GM13976 (cell line): Measurements from ENCODE around the gene TMUB1.
"Not testable (repeated sequence)": the region's sequence is repeated elsewhere in the genome, so short reads cannot be mapped to it uniquely, and the experiment has no call there.

Experiments
- DNase-seq: peaks from one replicate; pipeline ENCODE4 v3.0.0; 2012; ENCODE audit warnings: low spot score
- in situ Hi-C: fragments of 300-500 bp; cut with MboI; formaldehyde crosslinking; loops from one replicate; pipeline ENCODE4 v1.12.0; 2022; ENCODE audit warnings: low sequenced_read_pairs, mixed read lengths, inconsistent platforms; ENCODE audit not compliant: unreplicated experiment
- TF ChIP-seq, protein P1 (sequence below): IDR thresholded peaks from 2 replicates; pipeline ENCODE4 v1.5.1; 2012; ENCODE audit warnings: borderline replicate concordance, mild to moderate bottlenecking; ENCODE audit not compliant: insufficient read depth; ENCODE audit errors: extremely low read depth, missing control alignments, control extremely low read depth

The TMUB1 gene

DNA sequence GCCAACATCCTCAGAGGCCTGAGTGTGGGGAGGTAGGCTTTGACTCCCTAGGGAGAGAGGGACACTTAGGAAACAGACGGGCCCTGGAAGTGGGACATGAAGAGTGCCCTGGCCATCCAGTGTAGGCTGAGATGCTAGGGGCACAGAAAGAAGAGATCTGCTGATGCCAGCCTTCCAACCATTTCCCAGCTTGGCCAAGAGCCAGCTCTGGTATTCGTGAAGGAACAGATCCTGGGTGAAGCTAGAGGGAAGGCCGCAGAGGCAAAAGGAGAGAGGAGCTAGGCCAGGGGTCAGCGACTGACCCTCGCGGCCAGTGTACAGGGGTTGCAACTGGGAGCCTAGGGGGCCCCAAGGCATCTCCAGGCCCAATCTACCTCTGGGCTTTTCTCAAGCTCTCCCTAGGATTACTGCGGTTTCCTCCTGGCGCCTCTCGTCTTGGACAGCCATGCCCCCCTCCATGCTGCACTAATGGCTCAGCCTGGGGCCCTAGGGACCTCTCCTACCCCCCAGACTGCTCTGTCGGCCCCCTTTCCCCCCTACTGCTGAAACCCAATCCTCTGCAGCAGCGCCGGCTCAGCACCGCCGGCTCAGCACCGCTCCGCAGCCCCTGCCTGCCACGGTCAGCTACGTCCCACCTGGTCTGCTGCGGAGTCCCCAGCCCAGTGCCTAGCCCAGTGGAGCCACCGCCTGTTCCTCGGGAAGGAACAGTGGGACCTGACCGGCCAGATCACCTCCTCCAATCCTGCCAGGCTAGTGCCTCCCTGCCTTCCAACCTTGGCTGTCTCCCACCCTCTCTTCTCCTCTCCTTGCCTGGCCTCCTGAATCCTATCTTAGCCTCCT, 35.1 kb downstream of the TMUB1 start, which contains the start of gene ASIC3:
ASIC3 (plus strand) TSS at position 556 of the 840 bp plus-strand sequence. CDS start 355 bp downstream, outside the sequence.
- DNase-seq, result no peak
- in situ Hi-C loops, result no loop called here
- TF ChIP-seq, protein P1, sequence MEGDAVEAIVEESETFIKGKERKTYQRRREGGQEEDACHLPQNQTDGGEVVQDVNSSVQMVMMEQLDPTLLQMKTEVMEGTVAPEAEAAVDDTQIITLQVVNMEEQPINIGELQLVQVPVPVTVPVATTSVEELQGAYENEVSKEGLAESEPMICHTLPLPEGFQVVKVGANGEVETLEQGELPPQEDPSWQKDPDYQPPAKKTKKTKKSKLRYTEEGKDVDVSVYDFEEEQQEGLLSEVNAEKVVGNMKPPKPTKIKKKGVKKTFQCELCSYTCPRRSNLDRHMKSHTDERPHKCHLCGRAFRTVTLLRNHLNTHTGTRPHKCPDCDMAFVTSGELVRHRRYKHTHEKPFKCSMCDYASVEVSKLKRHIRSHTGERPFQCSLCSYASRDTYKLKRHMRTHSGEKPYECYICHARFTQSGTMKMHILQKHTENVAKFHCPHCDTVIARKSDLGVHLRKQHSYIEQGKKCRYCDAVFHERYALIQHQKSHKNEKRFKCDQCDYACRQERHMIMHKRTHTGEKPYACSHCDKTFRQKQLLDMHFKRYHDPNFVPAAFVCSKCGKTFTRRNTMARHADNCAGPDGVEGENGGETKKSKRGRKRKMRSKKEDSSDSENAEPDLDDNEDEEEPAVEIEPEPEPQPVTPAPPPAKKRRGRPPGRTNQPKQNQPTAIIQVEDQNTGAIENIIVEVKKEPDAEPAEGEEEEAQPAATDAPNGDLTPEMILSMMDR, result no peak

DNA sequence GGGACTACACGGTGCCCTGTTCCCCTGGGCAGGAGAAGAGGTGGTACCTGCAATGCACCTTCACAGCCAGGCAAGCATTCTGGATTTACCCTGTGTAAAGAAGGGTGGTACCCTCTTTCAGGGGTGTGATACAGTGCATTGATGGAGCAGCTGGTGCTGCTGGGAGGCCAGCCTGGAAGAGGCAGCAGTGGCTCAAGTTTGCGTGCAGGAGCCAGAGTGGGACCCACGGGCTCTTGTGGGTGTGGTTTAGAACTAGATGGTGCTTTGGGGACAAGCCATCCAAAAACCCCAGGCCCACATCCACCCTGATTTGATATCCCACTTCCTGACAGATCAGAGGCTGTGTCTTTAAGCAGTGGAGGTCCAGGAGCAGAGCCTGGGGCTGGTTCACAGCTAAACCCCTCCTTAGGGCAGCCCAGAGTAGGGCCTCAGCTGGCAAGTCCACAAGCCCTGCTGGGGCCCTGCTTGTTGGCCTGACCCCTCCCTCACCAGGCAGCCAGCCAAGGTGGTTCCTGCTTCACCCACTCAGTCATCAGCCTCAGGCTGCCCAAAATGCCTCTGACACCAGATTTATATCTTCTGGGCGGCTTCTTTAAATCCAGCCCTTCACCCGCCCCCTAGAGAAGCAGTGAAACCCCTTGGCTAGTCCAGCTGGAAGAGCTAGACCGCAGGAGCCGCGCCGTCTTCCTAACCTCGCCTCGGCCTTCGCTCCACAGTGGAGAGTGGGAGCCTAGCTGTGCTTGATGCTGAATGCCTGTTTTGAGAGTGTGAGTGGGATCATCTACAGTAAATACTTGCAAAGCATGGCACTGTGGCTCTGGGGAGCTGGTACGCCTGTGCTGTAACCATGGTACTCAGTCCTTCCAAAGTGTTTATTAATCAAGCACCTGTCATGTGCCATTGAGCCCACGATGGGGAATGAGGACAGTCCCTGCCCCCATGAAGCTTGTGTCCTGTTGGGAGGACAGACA, 36.4 kb downstream of the TMUB1 start:
- in situ Hi-C loops, result no loop called here
- TF ChIP-seq, protein P1, result no peak
- no peak for DNase-seq

DNA sequence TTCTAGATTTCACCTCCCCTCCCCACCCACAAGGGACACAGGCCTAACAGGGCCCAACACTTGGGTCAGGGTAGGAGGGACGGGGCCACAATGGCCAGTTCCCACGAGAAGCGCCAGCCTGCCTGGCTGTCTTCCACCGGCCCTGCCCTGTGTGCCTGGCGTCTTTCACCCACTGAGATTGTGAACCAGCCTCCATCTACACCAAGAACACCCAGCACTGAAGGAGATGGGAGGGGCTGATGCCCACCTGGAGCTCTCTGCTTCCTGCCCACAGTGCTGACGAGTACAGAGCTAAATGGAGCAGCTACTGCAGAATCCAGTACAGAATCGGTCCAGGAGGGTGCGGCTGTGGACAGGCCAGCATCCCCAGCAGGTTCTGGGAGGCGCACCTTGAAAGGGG, 37.3 kb downstream of the TMUB1 start:
- TF ChIP-seq, protein P1, result no peak
- in situ Hi-C loops, result no loop called here
- no peak for DNase-seq

DNA sequence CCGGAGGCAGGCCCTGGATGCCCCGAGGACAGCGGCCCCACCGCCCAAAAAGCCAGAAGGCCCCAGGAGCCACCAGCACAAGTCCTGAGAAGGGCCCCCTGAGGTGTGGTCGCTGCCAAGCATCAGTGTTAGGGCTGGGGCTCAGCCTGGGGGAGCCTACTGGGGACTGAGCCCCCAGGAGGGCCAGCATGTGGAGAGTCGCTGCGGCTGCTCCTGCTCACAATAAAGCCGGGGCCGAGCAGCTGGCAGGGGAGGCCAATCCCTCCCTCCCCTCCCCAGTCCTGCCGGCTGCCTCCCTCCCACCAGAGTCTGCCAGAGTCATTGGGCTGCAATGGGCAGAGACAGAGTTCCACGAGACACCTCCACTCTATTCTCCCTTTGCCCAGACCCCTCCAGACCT, 38.0 kb downstream of the TMUB1 start:
- TF ChIP-seq, protein P1, result no peak
- DNase-seq, result no peak
- in situ Hi-C loops, result no loop called here

DNA sequence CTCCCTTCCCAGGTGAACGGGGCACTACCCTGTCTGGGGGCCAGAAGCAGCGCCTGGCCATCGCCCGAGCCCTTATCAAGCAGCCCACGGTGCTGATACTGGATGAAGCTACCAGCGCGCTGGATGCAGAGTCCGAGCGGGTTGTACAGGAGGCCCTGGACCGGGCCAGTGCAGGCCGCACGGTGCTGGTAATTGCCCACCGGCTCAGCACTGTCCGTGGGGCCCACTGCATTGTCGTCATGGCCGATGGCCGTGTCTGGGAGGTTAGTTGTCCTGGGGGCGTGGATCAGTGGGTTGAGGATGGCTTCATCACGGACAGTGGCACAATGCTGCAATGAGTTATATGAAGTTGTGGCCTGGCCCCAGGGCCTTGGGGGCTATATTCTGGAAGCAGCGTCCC, 39.3 kb downstream of the TMUB1 start:
- in situ Hi-C loops, result no loop called here
- no peak for DNase-seq
- TF ChIP-seq, protein P1, result no peak

DNA sequence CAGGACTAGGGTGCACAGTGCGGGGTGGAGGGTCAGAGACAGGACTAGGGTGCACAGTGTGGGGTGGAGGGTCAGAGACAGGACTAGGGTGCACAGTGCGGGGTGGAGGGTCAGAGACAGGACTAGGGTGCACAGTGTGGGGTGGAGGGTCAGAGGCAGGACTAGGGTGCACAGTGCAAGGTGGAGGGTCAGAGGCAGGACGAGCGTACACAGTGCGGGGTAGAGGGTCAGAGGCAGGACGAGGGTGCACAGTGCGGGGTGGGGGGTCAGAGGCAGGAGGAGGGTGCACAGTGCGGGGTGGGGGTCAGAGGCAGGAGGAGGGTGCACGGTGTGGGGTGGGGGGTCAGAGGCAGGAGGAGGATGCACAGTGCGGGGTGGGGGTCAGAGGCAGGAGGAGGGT, 39.8 kb downstream of the TMUB1 start:
- DNase-seq, in situ Hi-C loops: not testable (repeated sequence)
